SK-N-SH treated with all-trans-retinoic acid at 6 μM for 48 hours (cell line): ENCODE data around the gene MYBPC1.
"Not testable (repeated sequence)": the region's sequence is repeated elsewhere in the genome, so short reads cannot be mapped to it uniquely, and the experiment has no call there.

Experiments used
- BACH2 ChIP-seq: fragments of 250-450 bp; sonication (Bioruptor Pico); IDR thresholded peaks from 2 replicates; pipeline ENCODE4 v1.9.0; 2021; ENCODE audit warnings: mild to moderate bottlenecking, borderline replicate concordance
- TCF4 ChIP-seq: fragments of 250-450 bp; sonication (Bioruptor Pico); IDR thresholded peaks from 2 replicates; pipeline ENCODE4 v1.8.0; 2021; ENCODE audit warnings: mild to moderate bottlenecking, moderate library complexity, borderline replicate concordance
- TOX ChIP-seq: fragments of 250-450 bp; sonication (Bioruptor Pico); IDR thresholded peaks from 2 replicates; pipeline ENCODE4 v1.8.0; 2021; ENCODE audit warnings: mild to moderate bottlenecking, moderate library complexity, borderline replicate concordance
- ZFP30 ChIP-seq: fragments of 450-650 bp; formaldehyde crosslinking; IDR thresholded peaks from 2 replicates; pipeline ENCODE4 v1.5.0; 2022; ENCODE audit warnings: mild to moderate bottlenecking, moderate library complexity

DNA sequence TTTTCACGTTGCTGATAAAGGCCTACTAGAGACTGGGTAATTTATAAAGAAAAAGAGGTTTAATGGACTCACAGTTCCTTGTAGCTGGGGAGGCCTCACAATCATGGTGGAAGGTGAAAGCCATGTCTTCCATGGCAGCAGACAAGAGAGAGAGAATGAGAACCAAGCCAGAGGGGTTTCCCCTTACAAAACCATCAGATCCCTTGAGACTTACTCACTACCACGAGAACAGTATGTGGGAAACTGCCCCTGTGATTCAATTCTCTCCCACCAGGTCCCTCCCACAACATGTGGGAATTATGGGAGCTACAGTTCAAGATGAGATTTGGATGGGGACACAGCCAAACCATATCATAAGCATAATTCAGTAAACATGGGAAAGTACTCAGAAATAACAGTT, 65.9 kb downstream of the MYBPC1 start:
- not testable (repeated sequence) for TF ChIP-seq BACH2 (CRISPR knock-in tag); ZFP30 (CRISPR knock-in tag); TCF4; TOX (CRISPR knock-in tag)
